HG03354 (cell line): Measurements from ENCODE around the gene RESP18.

Experiments
- ATAC-seq: cut with Tn5 transposase; IDR thresholded peaks from one replicate; pipeline ENCODE4 v1.9.1; 2021; ENCODE audit warnings: mild to moderate bottlenecking; ENCODE audit not compliant: unreplicated experiment, poor library complexity, severe bottlenecking

The RESP18 gene

DNA sequence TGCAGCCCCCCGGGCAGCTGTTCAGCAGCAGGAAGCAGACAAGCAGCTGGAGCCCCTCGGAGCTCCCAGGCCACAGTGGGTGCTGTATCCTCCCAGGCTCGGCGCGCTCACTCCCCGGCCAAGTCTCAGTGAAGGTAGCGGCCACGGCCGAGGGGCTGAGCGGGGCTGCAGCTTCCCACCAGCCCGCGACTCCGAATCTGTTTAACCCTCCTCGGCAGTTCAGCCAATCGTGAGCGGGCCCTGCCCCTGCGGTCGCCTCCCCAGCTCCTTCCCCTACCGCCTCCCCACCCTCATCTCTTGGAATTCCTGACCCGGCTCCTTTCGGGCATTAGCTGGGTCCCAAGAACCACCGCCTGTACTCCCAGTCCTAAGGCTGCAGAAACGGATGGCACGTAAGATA lies at the start of gene RESP18:
RESP18 (minus strand) TSS at position 203 of the 400 bp plus-strand sequence.
- ATAC-seq: no peak

DNA sequence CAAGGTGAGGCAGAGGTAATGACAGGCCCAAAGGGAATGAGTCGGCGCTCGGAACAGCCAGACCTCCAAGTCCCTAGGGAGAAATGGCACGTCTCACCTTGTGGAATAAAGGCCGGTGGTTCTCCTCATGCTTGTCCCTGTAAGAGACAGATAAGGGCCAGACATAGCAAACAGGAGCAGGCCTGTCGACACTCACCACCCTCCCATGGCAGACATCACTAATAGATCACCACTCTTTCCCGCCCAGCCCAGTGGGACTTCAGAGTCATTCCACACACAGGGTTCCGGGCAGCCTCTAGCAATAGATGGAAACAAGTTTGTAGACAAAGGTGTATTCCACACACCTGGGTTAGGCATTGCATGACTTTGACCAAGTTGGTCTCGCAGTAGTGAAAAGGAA lies 48.9 kb upstream of the RESP18 start:
- ATAC-seq: no peak

DNA sequence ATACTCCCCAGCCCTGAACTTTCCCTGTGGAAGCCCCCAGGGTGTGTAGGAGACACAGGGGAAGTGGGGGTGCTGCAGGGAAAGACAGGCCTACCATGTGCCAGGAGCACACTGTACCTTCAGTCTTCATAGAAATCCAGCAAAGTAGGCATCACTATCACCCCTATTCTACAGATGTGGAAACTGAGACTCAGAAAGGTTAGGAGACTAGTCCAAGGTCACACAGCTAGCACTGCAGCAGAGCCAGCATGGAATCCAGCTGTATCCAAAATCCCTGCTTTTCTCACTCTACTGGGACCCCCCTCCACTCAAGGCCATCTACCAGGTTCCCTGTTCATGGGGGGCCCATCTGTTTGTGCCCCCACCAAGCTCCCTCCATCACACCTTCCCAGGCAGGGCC lies 48.4 kb upstream of the RESP18 start:
- ATAC-seq: no peak

DNA sequence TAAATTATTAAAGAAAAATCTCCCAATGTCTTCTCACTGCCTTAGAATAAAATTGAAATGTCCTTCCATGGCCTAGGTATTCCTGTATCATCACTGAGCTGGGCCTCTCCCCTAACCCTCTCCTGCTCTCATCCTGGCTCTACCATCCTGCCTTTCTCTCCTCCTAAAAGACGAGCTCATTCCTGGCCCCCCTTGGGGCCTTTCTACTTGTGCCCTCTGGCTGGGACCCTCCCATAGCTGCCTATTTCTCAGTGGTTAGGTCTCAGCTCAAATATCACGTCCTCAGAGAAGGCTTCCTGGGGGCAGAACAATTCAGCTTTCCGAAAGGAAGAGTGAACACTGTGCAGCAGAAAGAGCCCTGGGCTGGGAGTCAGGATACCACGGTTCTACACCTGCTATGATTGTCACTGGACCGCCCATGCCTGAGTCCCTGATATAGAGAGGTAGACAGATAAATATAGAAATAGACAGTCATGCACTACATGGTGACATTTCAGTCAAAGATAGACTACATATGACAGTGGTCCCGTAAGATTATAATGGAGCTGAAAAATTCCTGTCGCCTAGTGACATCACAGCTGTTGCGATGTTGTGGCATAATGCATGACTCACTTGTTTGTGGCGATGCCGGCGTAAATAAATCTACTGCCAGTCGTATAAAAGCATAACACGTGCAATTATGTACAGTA lies 45.8 kb upstream of the RESP18 start:
- ATAC-seq: no peak

DNA sequence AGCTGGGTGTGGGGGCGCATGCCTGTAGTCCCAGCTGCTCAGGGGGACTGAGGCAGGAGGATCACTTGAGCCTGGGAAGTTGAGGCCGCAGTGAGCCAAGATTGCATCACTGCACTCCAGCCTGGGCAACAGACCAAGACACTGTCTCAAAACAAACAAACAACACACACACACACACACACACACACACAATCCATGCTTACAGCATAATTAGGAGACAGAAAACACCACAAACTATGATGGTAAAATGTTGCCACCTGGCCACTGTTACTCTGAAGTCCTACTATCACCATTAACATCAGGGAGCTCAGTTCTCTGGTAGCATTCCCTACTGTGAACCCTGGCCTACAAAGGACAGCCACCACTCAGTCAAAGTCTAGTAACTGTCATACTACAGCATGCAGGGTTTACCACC lies 36.9 kb upstream of the RESP18 start:
- ATAC-seq: no peak

DNA sequence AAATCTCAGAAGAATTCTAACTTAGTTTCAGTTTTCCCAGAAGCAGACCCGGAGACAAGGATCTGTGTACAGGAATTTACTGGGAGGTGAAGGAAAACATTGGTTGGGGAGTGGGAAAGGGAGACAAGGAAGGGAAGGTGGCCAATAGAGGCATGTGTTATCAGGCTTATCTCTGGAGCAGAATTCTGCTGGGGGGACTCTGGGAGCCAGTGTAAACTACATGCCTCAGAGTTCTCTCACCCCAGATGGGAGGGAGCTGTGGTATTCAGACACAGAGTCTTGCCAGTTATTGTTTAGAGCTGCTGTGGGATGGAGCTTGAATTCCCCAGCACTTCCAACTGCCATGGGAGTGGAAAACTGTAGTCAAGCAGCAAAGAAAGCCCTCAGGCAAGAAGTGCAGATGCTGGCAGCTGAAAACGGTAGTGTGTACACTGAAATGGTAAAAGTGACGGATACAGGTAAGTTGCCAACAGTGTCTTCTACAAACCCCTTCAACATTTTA lies 36.2 kb upstream of the RESP18 start:
- ATAC-seq: no peak

DNA sequence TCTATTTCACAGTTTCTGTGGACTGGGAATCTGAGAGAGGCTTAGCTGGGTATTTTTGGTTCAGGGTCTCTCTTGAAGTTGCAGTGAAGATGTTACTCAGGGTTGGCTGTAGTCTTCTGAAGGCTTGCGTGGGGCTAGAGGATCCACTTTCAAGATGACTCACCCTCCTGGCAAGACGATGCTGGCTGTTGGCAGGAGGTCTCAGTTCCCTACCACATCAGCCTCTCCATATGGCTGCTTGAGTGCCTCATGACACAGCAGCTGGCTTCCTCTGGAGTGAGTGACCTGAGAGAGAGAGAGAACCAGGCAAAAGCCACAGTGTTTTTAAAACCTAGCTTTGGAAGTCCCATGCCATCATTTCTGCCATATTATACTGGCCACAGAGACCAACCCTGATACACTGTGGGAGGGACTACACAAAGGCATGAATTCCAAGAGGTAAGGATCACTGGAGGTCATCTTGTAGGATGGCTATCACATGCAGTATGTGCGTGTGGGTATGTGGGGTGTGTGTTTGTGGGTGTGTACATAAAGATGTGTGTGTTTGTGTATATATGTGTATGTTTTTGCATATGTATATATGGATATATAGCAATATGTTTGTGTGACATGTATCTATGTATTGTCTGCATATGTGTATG lies 30.1 kb upstream of the RESP18 start:
- ATAC-seq: peak; percentile 90

DNA sequence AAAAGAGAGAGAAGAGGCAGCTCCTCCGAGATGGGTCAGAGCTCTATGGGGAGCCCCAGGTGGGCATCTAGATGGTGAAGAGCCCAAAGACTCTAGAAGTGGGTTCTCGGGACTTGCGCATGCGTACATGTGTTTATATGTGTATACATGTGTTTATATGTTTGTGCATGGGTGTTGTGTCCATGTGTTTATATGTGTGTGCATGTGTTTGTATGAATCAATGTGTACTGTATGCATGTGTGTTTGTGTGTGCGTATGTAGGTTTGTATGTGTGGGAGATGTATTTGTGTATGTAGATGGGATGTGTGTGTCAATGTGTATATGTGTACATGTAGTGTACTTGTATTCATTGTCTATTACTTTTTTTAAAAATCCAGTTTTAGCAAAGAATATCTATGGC lies 29.5 kb upstream of the RESP18 start:
- no peak for ATAC-seq

DNA sequence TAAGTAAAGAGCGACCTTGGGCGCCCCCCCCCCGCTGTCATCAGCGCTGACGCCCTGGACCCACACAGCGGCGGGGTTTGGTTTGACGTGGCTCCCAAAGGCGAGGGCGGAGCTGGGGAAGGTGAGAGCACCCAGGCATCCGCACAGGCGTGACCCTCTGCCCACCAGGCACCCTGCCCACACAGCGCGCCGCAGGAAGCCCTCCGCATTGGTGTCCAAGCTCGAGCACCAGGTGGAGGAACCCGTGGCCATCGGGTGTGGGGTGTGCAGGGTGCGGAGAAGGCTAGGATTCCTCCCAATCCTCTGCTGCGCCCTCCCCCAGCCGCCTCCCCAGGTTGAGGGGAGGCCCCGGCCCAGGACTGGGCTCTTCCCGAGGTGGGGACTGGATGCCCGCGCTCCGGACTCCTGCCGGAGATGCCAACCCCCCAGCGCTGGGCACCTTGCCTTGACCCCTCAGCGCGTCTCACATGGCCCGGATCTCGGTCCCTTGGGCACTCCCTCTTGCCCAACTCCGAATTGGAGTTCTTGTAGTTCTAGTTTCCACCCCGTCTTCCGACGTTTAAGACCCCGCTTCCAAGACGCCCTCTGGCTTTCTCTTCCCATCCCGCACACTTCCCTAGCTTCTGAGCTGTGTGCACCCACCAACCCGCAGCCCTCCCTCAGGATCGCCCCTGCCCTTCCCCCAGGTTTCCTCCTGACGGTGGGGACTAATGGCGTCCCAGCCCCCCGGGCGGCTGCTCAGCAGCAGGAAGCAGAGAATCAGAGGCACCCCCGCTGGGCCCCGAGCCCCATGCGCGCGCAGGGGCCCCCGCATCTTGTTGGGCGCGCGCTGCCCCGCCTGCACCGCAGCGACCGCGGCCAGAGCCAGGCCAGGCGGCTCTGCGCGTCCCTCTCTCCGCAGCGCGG lies 25.9 kb upstream of the RESP18 start:
- no peak for ATAC-seq

DNA sequence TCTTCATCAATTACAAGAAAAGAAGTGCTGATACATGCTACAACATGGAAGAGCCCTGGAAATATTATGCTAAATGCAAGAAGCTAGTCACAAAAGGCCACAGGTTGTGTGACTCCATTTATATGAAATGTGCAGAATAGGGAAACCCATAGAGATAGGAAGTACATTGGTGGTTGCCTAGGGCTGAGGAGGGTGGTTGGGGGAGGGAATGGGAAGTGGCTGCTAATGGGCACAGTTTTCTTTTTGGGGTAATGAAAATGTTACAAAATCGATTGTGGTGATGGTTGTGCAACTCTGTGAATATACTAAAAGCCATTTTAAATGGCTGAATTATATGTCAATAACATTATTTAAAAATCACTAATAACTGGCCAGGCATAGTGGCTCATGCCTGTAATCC lies 24.3 kb upstream of the RESP18 start:
- no peak for ATAC-seq

DNA sequence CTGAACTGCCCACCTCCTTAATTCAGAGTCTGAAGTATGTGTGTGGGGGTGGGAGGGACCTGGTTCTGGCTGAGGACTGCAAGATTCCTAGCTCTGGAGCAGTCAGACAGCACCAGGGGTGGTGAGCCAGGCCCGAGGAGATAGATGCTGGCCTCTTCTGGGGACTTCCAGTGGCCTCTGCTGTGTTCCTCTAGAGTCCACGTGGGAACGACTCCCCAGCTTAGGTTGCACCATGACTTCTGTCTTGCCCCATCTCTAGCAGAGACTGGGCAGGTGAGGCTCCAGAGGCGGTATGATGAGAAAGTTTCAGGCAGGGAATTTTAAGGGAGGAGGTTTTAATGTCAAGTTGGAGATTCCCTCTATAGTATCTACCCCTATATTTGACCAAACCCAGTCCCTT lies 22.0 kb upstream of the RESP18 start:
- ATAC-seq: no peak

DNA sequence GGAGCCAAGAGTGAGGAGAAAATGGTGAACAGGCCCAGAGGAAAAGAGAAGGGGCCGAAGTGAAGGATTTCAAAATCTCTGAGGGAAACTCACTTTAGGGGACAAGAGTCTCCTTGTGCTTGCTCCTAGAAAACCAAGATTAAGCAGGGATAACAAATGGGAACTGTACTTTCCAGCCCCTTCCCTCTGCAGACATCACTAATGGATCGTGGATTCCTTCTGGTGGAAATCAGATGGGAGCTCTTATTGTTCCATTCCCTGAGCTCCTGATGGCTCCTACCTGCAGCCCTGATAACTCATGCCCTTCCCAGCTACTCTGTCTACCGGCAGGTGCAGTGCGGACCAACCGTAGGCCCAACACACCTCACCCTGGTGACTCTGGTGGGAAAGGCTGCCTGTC lies 20.6 kb upstream of the RESP18 start:
- no peak for ATAC-seq

DNA sequence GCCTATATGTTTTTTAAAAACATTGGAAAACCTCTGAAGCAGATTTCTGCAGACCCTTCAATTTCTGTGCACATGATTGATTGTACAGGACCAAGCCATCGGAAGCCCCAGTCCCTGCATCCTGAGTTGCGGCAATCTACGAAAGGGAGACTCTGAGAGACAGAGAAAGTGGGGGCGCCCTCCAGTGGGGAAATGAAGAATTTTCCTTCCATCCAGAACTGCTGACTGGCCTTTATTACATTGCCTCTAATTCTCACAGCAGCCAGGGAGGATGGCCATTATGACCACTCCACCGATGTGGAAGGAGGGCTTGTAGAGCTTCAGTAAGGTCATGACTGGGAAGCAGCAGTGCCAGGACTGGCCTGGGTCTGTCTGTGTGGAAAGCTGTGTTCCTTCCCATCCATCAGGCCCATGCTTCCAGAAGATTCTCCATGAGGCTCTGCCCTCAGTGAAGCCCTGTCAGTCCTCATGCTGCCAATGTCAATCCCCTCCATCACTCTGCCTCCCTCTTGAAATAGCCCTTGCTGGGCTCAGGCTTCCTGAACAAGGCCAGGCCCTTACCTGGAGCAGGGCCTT lies 20.0 kb upstream of the RESP18 start:
- ATAC-seq: peak; percentile 72

DNA sequence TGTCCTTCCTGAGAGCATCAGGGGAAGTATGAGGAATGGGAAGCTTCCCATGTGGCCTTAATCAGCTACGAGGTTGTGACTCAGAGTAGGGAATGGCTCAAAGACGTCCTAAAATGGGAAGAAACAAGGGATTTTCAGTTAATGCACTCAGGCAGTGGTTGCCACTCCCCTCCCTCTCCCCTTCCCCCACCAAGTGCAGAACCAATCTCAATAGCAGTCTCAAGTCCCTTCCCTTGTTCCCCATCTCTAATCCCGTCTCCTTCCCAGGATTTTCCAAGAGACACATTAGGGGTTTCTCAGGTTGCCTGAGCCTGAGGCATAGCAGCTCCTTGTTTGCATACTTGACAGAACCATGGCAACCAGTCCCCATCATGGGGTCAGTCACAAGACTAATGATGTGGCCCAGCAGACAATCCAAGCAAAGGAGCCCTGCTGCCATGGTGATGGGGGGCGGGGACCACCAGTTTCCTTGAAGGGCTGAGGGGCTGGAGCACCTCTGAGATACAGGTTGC lies 18.2 kb upstream of the RESP18 start:
- no peak for ATAC-seq

DNA sequence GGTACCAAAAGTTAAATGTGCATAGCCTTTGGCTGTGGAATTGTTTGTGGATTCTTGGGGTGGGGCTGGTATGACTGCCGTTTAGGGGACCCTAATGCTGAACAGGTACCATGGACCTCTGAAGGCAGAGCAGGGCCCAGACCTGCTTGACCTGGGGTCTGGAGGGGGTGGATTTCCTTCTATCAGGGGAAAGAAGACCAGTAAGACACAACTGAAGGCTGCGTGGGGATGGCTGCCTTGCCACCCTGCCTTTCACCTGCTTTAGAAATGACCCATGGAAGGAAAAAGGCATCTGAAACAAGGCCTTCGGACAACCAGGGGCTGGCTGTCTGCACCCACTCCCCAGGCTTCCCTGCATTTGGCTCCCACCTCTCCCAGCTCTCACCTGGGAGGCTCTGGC lies 17.7 kb upstream of the RESP18 start:
- ATAC-seq: no peak

DNA sequence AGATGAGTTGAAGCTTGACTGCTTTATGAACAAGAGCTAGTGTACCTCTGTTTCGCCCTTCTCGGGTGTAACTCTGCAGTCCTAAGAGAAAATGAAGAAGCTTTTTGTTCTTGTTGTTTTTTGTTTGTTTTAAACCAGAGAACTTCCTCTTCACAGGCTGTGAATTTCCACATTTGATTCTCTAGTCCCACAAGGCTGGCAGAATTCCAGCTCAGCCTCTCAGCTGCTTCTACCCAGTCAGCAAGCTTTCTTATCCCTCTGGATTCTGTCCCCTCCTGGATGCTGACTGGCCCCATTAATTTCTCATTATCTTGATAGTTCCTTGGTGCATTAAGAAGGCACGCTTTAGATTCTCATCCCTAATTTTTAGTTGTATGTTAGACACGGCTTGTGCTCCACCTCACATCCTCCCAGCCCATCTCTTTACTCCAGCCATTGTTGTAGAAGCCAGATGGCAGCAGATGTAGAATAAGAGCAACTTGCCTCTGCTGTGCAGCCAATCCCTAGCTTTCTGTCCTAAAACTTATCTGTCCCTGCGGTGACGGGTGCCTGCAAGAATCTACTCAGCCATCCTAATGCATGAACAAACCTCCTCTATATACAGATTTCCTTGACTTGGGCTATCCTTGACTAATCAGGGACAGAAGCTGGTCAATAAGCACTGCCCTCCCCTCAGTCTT lies 12.3 kb upstream of the RESP18 start:
- no peak for ATAC-seq

DNA sequence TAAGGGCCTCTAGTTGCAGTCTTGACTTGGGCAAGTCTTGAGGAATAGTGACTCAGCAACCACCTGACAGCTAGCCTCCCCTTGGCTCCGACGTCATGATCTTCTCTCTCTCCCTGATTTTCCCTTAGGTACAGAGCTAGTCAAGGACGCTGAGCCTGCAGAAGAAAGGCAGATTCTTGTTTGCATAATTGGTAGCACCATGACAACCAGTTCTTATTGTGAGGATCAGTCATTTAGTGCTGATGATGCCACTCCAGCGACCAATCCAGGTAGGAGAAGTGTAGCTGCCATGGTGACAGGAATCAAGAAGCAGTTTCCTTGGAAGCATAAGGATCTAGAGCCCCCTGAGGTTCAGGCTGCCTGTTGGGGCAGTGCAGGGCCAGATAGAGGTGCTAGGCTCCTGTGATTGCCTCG lies 2.8 kb upstream of the RESP18 start:
- no peak for ATAC-seq

DNA sequence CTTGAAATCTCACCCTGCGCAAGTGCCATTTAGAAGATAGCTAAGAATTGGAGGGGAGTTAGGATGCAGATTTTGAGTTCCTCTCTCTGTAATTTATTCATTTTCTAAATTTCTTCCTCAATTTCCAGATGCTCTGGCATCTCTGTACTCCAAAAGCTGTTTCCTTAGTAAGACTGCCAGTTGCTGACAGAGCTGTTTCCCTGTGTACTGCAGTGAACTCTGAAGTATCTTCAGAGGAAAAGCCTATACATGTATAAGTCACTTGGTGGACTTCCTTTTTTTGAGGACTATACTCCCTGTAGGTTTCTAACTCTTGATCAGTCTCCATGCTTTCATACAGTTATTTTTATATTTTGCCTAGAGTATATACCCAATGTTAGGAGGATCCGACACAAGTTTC lies 1.5 kb upstream of the RESP18 start:
- ATAC-seq: no peak

DNA sequence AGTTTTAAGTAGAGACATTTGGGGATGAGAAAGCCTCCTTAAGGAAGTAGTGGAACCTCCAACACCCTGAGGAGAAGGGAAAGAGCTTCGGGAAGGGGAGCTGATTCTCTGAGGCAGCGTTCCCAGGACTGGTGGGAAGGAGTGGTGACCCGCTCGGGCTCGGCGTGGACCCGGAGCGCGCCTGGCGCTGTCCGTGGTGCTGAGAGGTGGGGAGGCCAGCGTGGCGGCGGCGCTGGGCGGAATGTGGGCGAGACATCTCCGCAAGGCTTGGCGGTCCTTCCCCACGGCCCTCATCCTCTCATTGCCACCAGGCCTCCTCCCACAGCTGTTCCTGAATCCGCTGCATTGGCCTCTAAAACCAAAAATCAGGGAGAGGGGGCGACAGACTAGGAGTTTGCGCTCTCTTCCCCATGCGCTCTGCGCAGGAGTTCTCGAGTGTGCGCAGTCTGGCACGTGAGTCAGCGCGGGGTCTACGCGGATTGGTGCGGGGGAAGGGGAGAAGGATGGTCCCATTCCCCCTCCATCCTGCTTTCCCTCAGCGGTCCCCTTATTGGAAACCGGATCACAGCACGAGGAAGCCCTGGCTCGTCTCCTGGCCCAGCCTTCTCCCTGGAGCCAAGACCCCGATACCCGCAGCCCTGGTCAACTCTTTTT lies 857 bp downstream of the RESP18 start:
- no peak for ATAC-seq
